Smooth muscle cell of the brain vasculature (primary cell): ENCODE data around the gene ATP5F1E.

Experiments used
- DNase-seq: peaks from one replicate; pipeline ENCODE4 v3.0.0-alpha.2; 2012; ENCODE audit warnings: low read depth, low spot score

Gene ATP5F1E

GRCh38 chr20:59006167-59006863 lies 25.8 kb downstream of the ATP5F1E start:
- no peak for DNase-seq

- DNase-seq, result no peak
Measured at GRCh38 chr20:59005523-59006166, 26.5 kb downstream of the ATP5F1E start.

- DNase-seq, result no peak
Measured at GRCh38 chr20:59004763-59005522, 27.2 kb downstream of the ATP5F1E start.

GRCh38 chr20:59004493-59004762 lies 27.7 kb downstream of the ATP5F1E start:
- no peak for DNase-seq

GRCh38 chr20:59003836-59004492 lies 28.2 kb downstream of the ATP5F1E start:
- no peak for DNase-seq

GRCh38 chr20:59002874-59003399 lies 29.2 kb downstream of the ATP5F1E start:
- DNase-seq, result no peak

GRCh38 chr20:59002388-59002787 lies 29.7 kb downstream of the ATP5F1E start:
- no peak for DNase-seq

GRCh38 chr20:59001449-59002171 lies 30.5 kb downstream of the ATP5F1E start:
- no peak for DNase-seq

- no peak for DNase-seq
Measured at GRCh38 chr20:59001068-59001448, 31.1 kb downstream of the ATP5F1E start.

GRCh38 chr20:59000326-59000725 lies 31.8 kb downstream of the ATP5F1E start:
- no peak for DNase-seq

GRCh38 chr20:58998656-58999055 lies 33.5 kb downstream of the ATP5F1E start:
- no peak for DNase-seq

- no peak for DNase-seq
Measured at GRCh38 chr20:58997141-58997770, 34.9 kb downstream of the ATP5F1E start.

- DNase-seq, result no peak
Measured at GRCh38 chr20:58996226-58996611, 35.9 kb downstream of the ATP5F1E start.

- DNase-seq, result no peak
Measured at GRCh38 chr20:58995461-58996225, 36.5 kb downstream of the ATP5F1E start.

- no peak for DNase-seq
Measured at GRCh38 chr20:58994390-58995159, 37.6 kb downstream of the ATP5F1E start.

- DNase-seq, result no peak
Measured at GRCh38 chr20:58993332-58994248, 38.5 kb downstream of the ATP5F1E start.

- DNase-seq, result no peak
Measured at GRCh38 chr20:58992911-58993310, 39.2 kb downstream of the ATP5F1E start.

GRCh38 chr20:58991715-58992114 lies 40.4 kb downstream of the ATP5F1E start:
- DNase-seq, result no peak
